H1 (cell line): ENCODE results near the gene PPP1R11. TPM values are rescaled to one million over a fixed set of nuclear protein-coding genes. Genes with fewer than 3 reads are reported as not detected.

ENCODE experiments used
- CTCF ChIA-PET: fragments of 300-600 bp; sonication (Branson Sonifier 250); formaldehyde crosslinking; loops from one replicate; lab custom pipeline; 2021; ENCODE audit not compliant: partially characterized antibody; lab: Charles Lee
- POLR2A ChIA-PET: fragments of 300-600 bp; sonication (Branson Sonifier 250); formaldehyde crosslinking; loops from one replicate; lab custom pipeline; 2021; ENCODE audit warnings: inconsistent platforms; ENCODE audit not compliant: partially characterized antibody; lab: Charles Lee
- DNase-seq, 2 experiments: peaks; one replicate each; pipeline versions ENCODE4 v3.0.0 to v3.0.0-alpha.2; 2010 to 2022; ENCODE audit warnings: low spot score in 2 of 2, low read depth in 1 of 2, mixed read lengths in 1 of 2
- FAIRE-seq: peaks from 2 replicates; lab custom pipeline; 2011; peaks lifted over from hg19 to GRCh38; lab: Jason Lieb, UNC
- H2AFZ ChIP-seq: 2 replicates; pipeline ENCODE4 v1.8.1; 2012; ENCODE audit warnings: low read length, inconsistent platforms
- H2AK5ac ChIP-seq: 2 replicates; pipeline ENCODE4 v1.6.1; 2013; ENCODE audit warnings: low read depth, low read length
- H2BK120ac ChIP-seq: replicated peaks from 2 replicates; pipeline ENCODE3; 2013; ENCODE audit warnings: low read depth, low read length, inconsistent platforms
- H2BK12ac ChIP-seq: 2 replicates; pipeline ENCODE4 v1.6.1; 2013; ENCODE audit warnings: low read depth, low read length
- H2BK15ac ChIP-seq: 2 replicates; pipeline ENCODE4 v1.6.1; 2013; ENCODE audit warnings: low read length
- H2BK20ac ChIP-seq: 2 replicates; pipeline ENCODE4 v1.6.1; 2013; ENCODE audit warnings: low read length
- H2BK5ac ChIP-seq: 2 replicates; pipeline ENCODE4 v1.6.1; 2013; ENCODE audit warnings: low read depth, low read length
- H3K14ac ChIP-seq: 2 replicates; pipeline ENCODE4 v1.6.1; 2013; ENCODE audit warnings: inconsistent platforms; ENCODE audit not compliant: insufficient read length
- H3K18ac ChIP-seq: 2 replicates; pipeline ENCODE4 v1.6.1; 2013; ENCODE audit warnings: low read length; ENCODE audit errors: extremely low read depth
- H3K23ac ChIP-seq: 2 replicates; pipeline ENCODE4 v1.6.1; 2013; ENCODE audit warnings: inconsistent platforms; ENCODE audit not compliant: insufficient read length
- H3K23me2 ChIP-seq: 2 replicates; pipeline ENCODE4 v1.6.1; 2013; ENCODE audit warnings: low read depth, low read length
- H3K27ac ChIP-seq: 2 replicates; pipeline ENCODE4 v1.6.1; 2011; ENCODE audit warnings: low read depth, low read length, inconsistent platforms
- H3K27me3 ChIP-seq, 4 experiments: replicated peaks in 1 of 4; 1 replicate in 1 of 4; 2 replicates in 3 of 4; pipeline versions ENCODE4 v1.6.1 to v1.8.1; 2011 to 2013; ENCODE audit warnings: low read length in 3 of 4, mild to moderate bottlenecking in 3 of 4, inconsistent platforms in 2 of 4, mixed read lengths in 2 of 4, moderate library complexity in 1 of 4; ENCODE audit not compliant: control insufficient read depth in 3 of 4, insufficient read depth in 3 of 4; ENCODE audit errors: extremely low read depth in 1 of 4
- H3K36me3 ChIP-seq, 4 experiments: 2 replicates each; pipeline versions ENCODE4 v1.6.1 to v1.8.1; 2011 to 2013; ENCODE audit warnings: mild to moderate bottlenecking in 4 of 4, low read length in 3 of 4, moderate library complexity in 2 of 4, control low read depth in 1 of 4, inconsistent platforms in 1 of 4; ENCODE audit not compliant: insufficient read depth in 4 of 4, control insufficient read depth in 2 of 4
- H3K4ac ChIP-seq: replicated peaks from 2 replicates; pipeline ENCODE3; 2013; ENCODE audit warnings: low read length, low read depth, mixed read lengths, inconsistent platforms; ENCODE audit not compliant: insufficient read length
- H3K4me1 ChIP-seq, 4 experiments: replicated peaks in 1 of 4; 1 replicate in 1 of 4; 2 replicates in 3 of 4; pipeline versions ENCODE4 v1.6.1 to v1.8.1; 2011 to 2013; ENCODE audit warnings: low read length in 3 of 4, inconsistent platforms in 2 of 4, mixed read lengths in 1 of 4; ENCODE audit not compliant: insufficient read depth in 4 of 4, control insufficient read depth in 3 of 4
- H3K4me2 ChIP-seq, 2 experiments: 2 replicates each; pipeline versions ENCODE4 v1.6.1 to v1.8.1; 2011 to 2013; ENCODE audit warnings: low read depth in 2 of 2, low read length in 2 of 2, control low read depth in 1 of 2, inconsistent platforms in 1 of 2, mild to moderate bottlenecking in 1 of 2; ENCODE audit not compliant: insufficient read depth in 1 of 2
- H3K4me3 ChIP-seq, 4 experiments: fragments of 200-600, 300-600 bp in 1 of 4; sonication (generic), shearing (Covaris generic), sonication (Bioruptor Twin) in 1 of 4; 2 replicates each; pipeline versions ENCODE4 v1.5.1 to v1.8.1; 2011 to 2016; ENCODE audit warnings: low read length in 4 of 4, low read depth in 3 of 4, control low read depth in 2 of 4, inconsistent platforms in 2 of 4, mild to moderate bottlenecking in 2 of 4, mixed read lengths in 1 of 4, moderate library complexity in 1 of 4; ENCODE audit not compliant: insufficient read depth in 2 of 4; ENCODE audit errors: extremely low read depth in 1 of 4
- H3K56ac ChIP-seq: replicated peaks from 2 replicates; pipeline ENCODE3; 2013; ENCODE audit warnings: low read depth, mild to moderate bottlenecking, mixed read lengths, low read length, inconsistent platforms; ENCODE audit not compliant: insufficient read length
- H3K79me1 ChIP-seq: 2 replicates; pipeline ENCODE4 v1.6.1; 2013; ENCODE audit warnings: low read depth, low read length, control low read depth
- H3K79me2 ChIP-seq, 2 experiments: 2 replicates each; pipeline versions ENCODE4 v1.6.1 to v1.8.1; 2012 to 2013; ENCODE audit warnings: low read length in 2 of 2, mild to moderate bottlenecking in 2 of 2, inconsistent platforms in 1 of 2; ENCODE audit not compliant: insufficient read depth in 2 of 2, control insufficient read depth in 1 of 2
- H3K9ac ChIP-seq, 4 experiments: replicated peaks in 1 of 4; 1 replicate in 1 of 4; 2 replicates in 3 of 4; pipeline versions ENCODE4 v1.6.1 to v1.8.1; 2011 to 2013; ENCODE audit warnings: low read depth in 3 of 4, low read length in 3 of 4, control low read depth in 2 of 4, mild to moderate bottlenecking in 2 of 4, moderate library complexity in 2 of 4, inconsistent platforms in 1 of 4; ENCODE audit errors: extremely low read depth in 1 of 4
- H3K9me3 ChIP-seq, 2 experiments: 2 replicates each; pipeline versions ENCODE4 v1.6.1 to v1.8.1; 2012 to 2013; ENCODE audit warnings: mild to moderate bottlenecking in 2 of 2, moderate library complexity in 2 of 2, control low read depth in 1 of 2, inconsistent platforms in 1 of 2, low read depth in 1 of 2, low read length in 1 of 2, mixed read lengths in 1 of 2; ENCODE audit not compliant: insufficient read depth in 2 of 2
- H4K20me1 ChIP-seq, 2 experiments: replicated peaks in 1 of 2; 2 replicates each; pipeline versions ENCODE3 to v1.8.1; 2011 to 2013; ENCODE audit warnings: inconsistent platforms in 2 of 2, low read length in 2 of 2, mild to moderate bottlenecking in 1 of 2; ENCODE audit not compliant: insufficient read depth in 2 of 2, control insufficient read depth in 1 of 2
- H4K5ac ChIP-seq: 2 replicates; pipeline ENCODE4 v1.6.1; 2013; ENCODE audit warnings: low read length, low read depth, mixed read lengths, inconsistent platforms; ENCODE audit not compliant: insufficient read length
- H4K8ac ChIP-seq: 2 replicates; pipeline ENCODE4 v1.8.0; 2013; ENCODE audit warnings: mild to moderate bottlenecking, moderate library complexity, low read length, inconsistent platforms; ENCODE audit not compliant: insufficient read depth; ENCODE audit errors: extremely low read depth
- H4K91ac ChIP-seq: replicated peaks from 2 replicates; pipeline ENCODE3; 2013; ENCODE audit warnings: low read length, mixed read lengths, inconsistent platforms; ENCODE audit not compliant: insufficient read length
- ATF2 ChIP-seq: IDR thresholded peaks from 2 replicates; pipeline ENCODE4 v1.6.1; 2012; ENCODE audit warnings: low read length, inconsistent platforms
- CEBPB ChIP-seq: IDR thresholded peaks from 2 replicates; pipeline ENCODE4 v1.6.1; 2012; ENCODE audit warnings: low read depth, low read length
- CHD2 ChIP-seq: IDR thresholded peaks from 2 replicates; pipeline ENCODE4 v1.6.1; 2012; ENCODE audit warnings: low read length, improper control_type of control experiment
- RFX5 ChIP-seq: IDR thresholded peaks from 2 replicates; pipeline ENCODE4 v1.6.1; 2011; ENCODE audit warnings: low read depth, low read length, improper control_type of control experiment, borderline replicate concordance
- RNF2 ChIP-seq: fragments of 200-900, 300-1000 bp; sonication (generic); IDR thresholded peaks from 2 replicates; pipeline ENCODE4 v1.7.1; 2016; ENCODE audit warnings: borderline replicate concordance, low read depth, mild to moderate bottlenecking, antibody characterized with exemption, low read length; ENCODE audit not compliant: poor library complexity, severe bottlenecking; ENCODE audit errors: missing control alignments
- SAP30 ChIP-seq: fragments of 300-600 bp; sonication (generic); IDR thresholded peaks from 2 replicates; pipeline ENCODE4 v1.7.1; 2012; ENCODE audit warnings: low read length, moderate library complexity, mild to moderate bottlenecking, inconsistent platforms; ENCODE audit not compliant: insufficient read depth, insufficient replicate concordance
- SP4 ChIP-seq: IDR thresholded peaks from 2 replicates; pipeline ENCODE4 v1.6.1; 2012; ENCODE audit warnings: low read length, inconsistent platforms
- TAF1 ChIP-seq: IDR thresholded peaks from 2 replicates; pipeline ENCODE4 v1.6.1; 2011; ENCODE audit warnings: mild to moderate bottlenecking, low read depth, low read length
- ZNF274 ChIP-seq: IDR thresholded peaks from 2 replicates; pipeline ENCODE4 v1.7.0; 2012; ENCODE audit warnings: low read length, borderline replicate concordance; ENCODE audit errors: extremely low read depth
- WGBS, 2 experiments: shearing (Covaris generic) in 1 of 2; methylation state at CpG; one replicate each; pipeline versions ENCODE4 v1.1.6 to v1.1.7; 2013 to 2015; ENCODE audit warnings: low lambda C conversion rate in 2 of 2, mixed read lengths in 2 of 2, inconsistent platforms in 1 of 2, low coverage in 1 of 2, missing lambda C conversion rate in 1 of 2; ENCODE audit not compliant: insufficient replicate concordance in 2 of 2, insufficient coverage in 1 of 2, insufficient read length in 1 of 2; ENCODE audit errors: extremely low coverage in 1 of 2, missing lambda C conversion rate in 1 of 2; 5-methylcytosine and 5-hydroxymethylcytosine counted together
- polyA plus RNA-seq, 7 experiments: library from polyadenylated mRNA; depleted of rRNA in 3 of 7; stranded (reverse) in 5 of 7; unstranded in 2 of 7; fragments of >200 nt in 5 of 7; fragments of 200-250 nt in 2 of 7; gene quantifications; 1 replicate in 5 of 7; 2 replicates in 1 of 7; 4 replicates in 1 of 7; pipeline versions ENCODE4 v1.2.1 to v1.2.3, GENCODE V29; 2011 to 2013; ENCODE audit warnings: missing spikeins in 2 of 7, mixed read lengths in 2 of 7
- total RNA-seq: library from RNA; stranded (reverse); fragmentation: NEBNext Ultra II Directional; extraction: Animal tissue kit (Norgen Biotek cat#: 25700); gene quantifications from 2 replicates; pipeline ENCODE4 v1.2.1, GENCODE V29; 2021

PPP1R11 gene
- total and polyA plus RNA-seq, 2 of the 8 experiments (the other 6 are each of a cell fraction or from before 2014, with no cell fraction given): 26.1 to 32.8 TPM

DNA sequence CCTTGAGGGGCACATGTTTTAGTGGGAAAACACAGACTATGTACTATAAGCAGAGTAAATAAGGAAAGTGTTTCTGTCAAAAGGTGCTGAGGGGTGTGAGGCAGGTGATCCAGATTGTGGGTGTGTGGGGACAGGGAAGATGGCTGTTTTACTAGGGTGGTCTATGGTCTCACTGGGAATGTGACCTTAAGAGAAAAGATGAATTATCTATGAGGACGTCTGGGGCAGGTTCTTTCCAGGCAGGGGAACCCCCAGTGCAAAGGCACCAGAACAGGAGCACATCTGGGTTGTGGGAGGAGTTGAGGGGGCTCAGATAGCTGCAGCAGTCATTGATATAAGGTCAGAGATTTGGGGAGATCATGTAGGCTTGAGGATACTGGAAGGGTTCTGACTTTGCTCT is 24.1 kb upstream of the PPP1R11 start:
- peaks cover 1 to 2% of the 10 kb centered on the region in 2 experiments for H4K20me1 ChIP-seq
- H3K27ac ChIP-seq: no peak overlapping the region
- TF ChIP-seq ZNF274 (no peak), SAP30 (no peak), RFX5 (no peak), CHD2 (no peak), SP4 (no peak), RNF2 (no peak), TAF1 (no peak), CEBPB (no peak), ATF2 (no peak)
- no peak overlapping the region for H2AFZ ChIP-seq
- no peak overlapping the region for H3K4me3 ChIP-seq
- no peak overlapping the region for H3K18ac ChIP-seq
- no peaks in the 10 kb centered on the region for H3K79me1 ChIP-seq
- no peak overlapping the region for H3K23ac ChIP-seq
- H3K36me3 ChIP-seq: no peaks in the 10 kb centered on the region
- no peak overlapping the region for H4K91ac ChIP-seq
- ChIA-PET CTCF (no interaction called here), POLR2A (no interaction called here)
- H3K79me2 ChIP-seq: no peaks in the 10 kb centered on the region
- no peaks in the 10 kb centered on the region for H3K27me3 ChIP-seq
- no peak overlapping the region for H4K5ac ChIP-seq
- FAIRE-seq (no peak), DNase-seq (no peak)
- WGBS, 2 experiments: 58% methylated on average over 1 of the region's 1 CpG; no CpG with 5 or more reads in 1 of the 2 experiments
- no peak overlapping the region for H2BK5ac ChIP-seq
- no peak overlapping the region for H2BK15ac ChIP-seq
- no peak overlapping the region for H2BK12ac ChIP-seq
- no peaks in the 10 kb centered on the region for H3K9me3 ChIP-seq
- no peak overlapping the region for H3K14ac ChIP-seq
- H3K4me1 ChIP-seq: no peaks in the 10 kb centered on the region
- H3K4ac ChIP-seq: no peak overlapping the region
- H3K4me2 ChIP-seq: no peak overlapping the region
- H4K8ac ChIP-seq: no peak overlapping the region
- no peaks in the 10 kb centered on the region for H3K23me2 ChIP-seq
- H3K56ac ChIP-seq: no peak overlapping the region
- no peak overlapping the region for H2BK120ac ChIP-seq
- H2AK5ac ChIP-seq: no peak overlapping the region
- no peak overlapping the region for H3K9ac ChIP-seq
- no peak overlapping the region for H2BK20ac ChIP-seq
